ENCODE data around the gene CLIC4. TPM values are rescaled to one million over a fixed set of nuclear protein-coding genes. Genes with fewer than 3 reads are reported as not detected.
"Not testable (repeated sequence)": the region's sequence is repeated elsewhere in the genome, so short reads cannot be mapped to it uniquely, and the experiment has no call there.

CLIC4 gene
- total RNA-seq, 4 donors from 2014 or later = 399 to 688 (median 564) TPM

GRCh38 chr1:24699628-24700027, 45.6 kb upstream of the CLIC4 start:
- Histone ChIP-seq H3K36me3 (no peaks in the 10 kb centered on the region), H3K4me1 (peaks cover 0 to 19% (median under 1%) of the 10 kb centered on the region in 4 donors), H3K9me3 (no peaks in the 10 kb centered on the region), H3K27me3 (no peaks in the 10 kb centered on the region), H3K4me3 (no peak overlapping the region), H3K27ac (no peak overlapping the region)
- WGBS, 2 donors = 88 to 89% methylated on average over 7 of the region's 7 CpGs
- no peak for TF ChIP-seq CTCF (IDR thresholded peaks at IDR 0.05)
- DNase-seq (ENCODE audit: low spot score in 2 of 2) = no peak

- TF ChIP-seq EP300 (IDR thresholded peaks at IDR 0.05) (no peak), CTCF (IDR thresholded peaks at IDR 0.05) (no peak), POLR2A (IDR thresholded peaks at IDR 0.05) (no peak)
- Histone ChIP-seq H3K27ac (peak overlapping the region in 2 of 4 donors; percentile 88 to 97), H3K27me3 (no peaks in the 10 kb centered on the region), H3K36me3 (no peaks in the 10 kb centered on the region), H3K9me3 (no peaks in the 10 kb centered on the region), H3K4me3 (no peak overlapping the region), H3K4me1 (peaks cover 0 to 26% (median 4%) of the 10 kb centered on the region in 4 donors)
- no peak for DNase-seq (ENCODE audit: low spot score in 2 of 2)
- 81 to 82% methylated on average over 6 to 8 of the region's 8 CpGs for WGBS, 2 donors
These were observed 42.5 kb upstream of the CLIC4 start for GRCh38 chr1:24702511-24703293.

- no peak for DNase-seq (ENCODE audit: low spot score in 2 of 2)
- Histone ChIP-seq H3K36me3 (no peaks in the 10 kb centered on the region), H3K9me3 (no peaks in the 10 kb centered on the region), H3K4me1 (peaks cover 0 to 35% (median 4%) of the 10 kb centered on the region in 4 donors), H3K27ac (peak overlapping the region; percentile 52 to 97 (median 80)), H3K27me3 (no peaks in the 10 kb centered on the region), H3K4me3 (peak overlapping the region in 1 of 4 donors; percentile 40)
- 42 to 65% methylated on average over 14 to 15 of the region's 16 CpGs for WGBS, 2 donors
- TF ChIP-seq CTCF (IDR thresholded peaks at IDR 0.05) = no peak
- TF ChIP-seq POLR2A (IDR thresholded peaks at IDR 0.05) = no peak
- TF ChIP-seq EP300 (IDR thresholded peaks at IDR 0.05) = peak in 1 of 2 donors; percentile 25
These were observed 40.6 kb upstream of the CLIC4 start for GRCh38 chr1:24704411-24705259.

GRCh38 chr1:24705260-24706073, 39.8 kb upstream of the CLIC4 start:
- peaks cover 0 to 38% (median 4%) of the 10 kb centered on the region in 4 donors for H3K4me1 ChIP-seq
- H3K36me3 ChIP-seq = no peaks in the 10 kb centered on the region
- peak overlapping the region in 2 of 4 donors; percentile 19 to 40 for H3K4me3 ChIP-seq
- DNase-seq (ENCODE audit: low spot score in 2 of 2) = peak; percentile 83 to 84
- peak overlapping the region; percentile 52 to 97 (median 80) for H3K27ac ChIP-seq
- H3K9me3 ChIP-seq = no peaks in the 10 kb centered on the region
- no peaks in the 10 kb centered on the region for H3K27me3 ChIP-seq
- peak; percentile 28 to 32 for TF ChIP-seq POLR2A (IDR thresholded peaks at IDR 0.05)
- TF ChIP-seq CTCF (IDR thresholded peaks at IDR 0.05) = peak in 3 of 5 experiments; percentile 15 to 35 (median 33)
- TF ChIP-seq EP300 (IDR thresholded peaks at IDR 0.05) = peak; percentile 35 to 54
- WGBS, 2 donors = 19 to 23% methylated on average over 18 of the region's 18 CpGs

GRCh38 chr1:24706074-24706389, 39.2 kb upstream of the CLIC4 start:
- not testable (repeated sequence) for H3K36me3 ChIP-seq; H3K27me3 ChIP-seq; DNase-seq (ENCODE audit: low spot score in 2 of 2); H3K9me3 ChIP-seq; H3K4me3 ChIP-seq
- H3K27ac ChIP-seq = peak overlapping the region; percentile 52 to 97 (median 80)
- 91 to 93% methylated on average over 9 of the region's 9 CpGs for WGBS, 2 donors
- peaks cover 0 to 38% (median 4%) of the 10 kb centered on the region in 4 donors for H3K4me1 ChIP-seq

Measured in tibial nerve (tissue), 4 donors.